K562 (cell line): ENCODE results near the gene BMF. TPM values are rescaled to one million over a fixed set of nuclear protein-coding genes. Genes with fewer than 3 reads are reported as not detected.

Experiments used
- ATAC-seq: fragments of 200-7000 bp; cut with Tn5 transposase; 3 replicates; pipeline ENCODE4 v1.9.1; 2020; ENCODE audit warnings: moderate library complexity
- BruUV-seq: library from RNA; stranded (reverse); fragments of 400-500 nt; replicated peaks from 2 replicates; lab custom pipeline; 2021; lab: Mats Ljungman, UMichigan
- CTCF ChIA-PET: fragments of 300-600 bp; formaldehyde crosslinking; extraction: SDS; loops from one replicate; lab custom pipeline; 2021; ENCODE audit warnings: low intra/inter-chr PET ratio; lab: Yijun Ruan, JAX
- POLR2A ChIA-PET: fragments of 300-600, 350-650 bp; sonication (Branson Sonifier 250); formaldehyde crosslinking; extraction: SDS; loops from one replicate; lab custom pipeline; 2021; ENCODE audit warnings: antibody characterized with exemption, inconsistent platforms; lab: Yijun Ruan, JAX
- DNase-seq, 4 experiments: peaks; one replicate each; pipeline versions ENCODE4 v3.0.0 to v3.0.0-alpha.2; 2011 to 2018; ENCODE audit warnings: low spot score in 3 of 4, mixed read lengths in 3 of 4; ENCODE audit errors: extremely low read depth in 1 of 4
- FAIRE-seq: peaks from 2 replicates; lab custom pipeline; 2011; peaks lifted over from hg19 to GRCh38; lab: Jason Lieb, UNC
- H2AFZ ChIP-seq: 2 replicates; pipeline ENCODE4 v1.6.0; 2011; ENCODE audit warnings: low read depth, low read length, control low read depth, inconsistent platforms
- H3K27ac ChIP-seq: fragments of 200-600 bp; 3 replicates; pipeline ENCODE4 v1.8.0; 2011; ENCODE audit warnings: low read depth, mild to moderate bottlenecking, control low read depth, inconsistent platforms, low read length, moderate library complexity, mixed read lengths; ENCODE audit errors: extremely low read depth
- H3K27me3 ChIP-seq, 2 experiments: fragments of 300-600 bp in 1 of 2; 2 replicates in 1 of 2; 3 replicates in 1 of 2; pipeline versions ENCODE4 v1.6.0 to v1.8.0; 2011; ENCODE audit warnings: inconsistent platforms in 2 of 2, low read length in 2 of 2, mild to moderate bottlenecking in 1 of 2, mixed read lengths in 1 of 2, moderate library complexity in 1 of 2; ENCODE audit not compliant: control insufficient read depth in 2 of 2, insufficient read depth in 2 of 2
- H3K36me3 ChIP-seq: fragments of 300-600 bp; 3 replicates; pipeline ENCODE4 v1.8.0; 2011; ENCODE audit warnings: mild to moderate bottlenecking, low read length, inconsistent platforms; ENCODE audit not compliant: control insufficient read depth, insufficient read depth
- H3K4me1 ChIP-seq, 2 experiments: fragments of 200-600 bp in 1 of 2; replicated peaks in 1 of 2; 2 replicates in 1 of 2; 3 replicates in 1 of 2; pipeline versions ENCODE4 v1.5.1 to v1.8.0; 2011; ENCODE audit warnings: inconsistent platforms in 2 of 2, low read length in 2 of 2, mild to moderate bottlenecking in 1 of 2, mixed read lengths in 1 of 2, moderate library complexity in 1 of 2; ENCODE audit not compliant: control insufficient read depth in 2 of 2, insufficient read depth in 2 of 2
- H3K4me2 ChIP-seq: 2 replicates; pipeline ENCODE4 v1.6.1; 2011; ENCODE audit warnings: low read length, control low read depth, inconsistent platforms, mixed read lengths; ENCODE audit not compliant: insufficient read depth
- H3K4me3 ChIP-seq: fragments of 200-600 bp; sonication (generic), shearing (Covaris generic); 2 replicates; pipeline ENCODE4 v1.5.1; 2016; ENCODE audit warnings: control low read depth, inconsistent platforms
- H3K79me2 ChIP-seq: fragments of 200-600 bp; 3 replicates; pipeline ENCODE4 v1.8.0; 2011; ENCODE audit warnings: low read length, inconsistent platforms; ENCODE audit not compliant: control insufficient read depth, insufficient read depth
- H3K9ac ChIP-seq, 2 experiments: 2 replicates each; pipeline versions ENCODE4 v1.6.0 to v1.6.1; 2011; ENCODE audit warnings: low read depth in 2 of 2, low read length in 2 of 2, control low read depth in 1 of 2, inconsistent platforms in 1 of 2, mild to moderate bottlenecking in 1 of 2, mixed read lengths in 1 of 2; ENCODE audit not compliant: insufficient read depth in 1 of 2
- H3K9me1 ChIP-seq: one replicate; pipeline ENCODE4 v1.6.0; 2011; ENCODE audit warnings: inconsistent platforms, mild to moderate bottlenecking, low read length, moderate library complexity; ENCODE audit not compliant: control insufficient read depth, insufficient read depth
- H3K9me3 ChIP-seq: replicated peaks from 2 replicates; pipeline ENCODE4 v1.5.1; 2011; ENCODE audit warnings: low read depth, low read length, inconsistent platforms; ENCODE audit not compliant: control insufficient read depth, insufficient read depth
- H4K20me1 ChIP-seq: replicated peaks from 2 replicates; pipeline ENCODE4 v1.6.1; 2011; ENCODE audit warnings: low read length, inconsistent platforms, mixed read lengths; ENCODE audit not compliant: control insufficient read depth, insufficient read depth
- C11orf30 ChIP-seq: fragments of 450-650 bp; IDR thresholded peaks from 2 replicates; pipeline ENCODE4 v1.6.1; 2016; ENCODE audit warnings: low read depth, mild to moderate bottlenecking
- CBFB ChIP-seq: sonication (generic); formaldehyde crosslinking; IDR thresholded peaks from 2 replicates; pipeline ENCODE4 v1.4.0; 2020; ENCODE audit warnings: mild to moderate bottlenecking, missing genetic modification reagents
- DEAF1 ChIP-seq: fragments of 450-650 bp; formaldehyde crosslinking; IDR thresholded peaks from 2 replicates; pipeline ENCODE4 v1.4.0; 2020; ENCODE audit warnings: mild to moderate bottlenecking, moderate library complexity
- HDAC3 ChIP-seq: fragments of 450-650 bp; IDR thresholded peaks from 2 replicates; pipeline ENCODE4 v1.6.1; 2018; ENCODE audit warnings: borderline replicate concordance, mild to moderate bottlenecking, moderate library complexity; ENCODE audit not compliant: partially characterized antibody
- MCM5 ChIP-seq: fragments of 450-650 bp; IDR thresholded peaks from 2 replicates; pipeline ENCODE4 v1.6.1; 2016; ENCODE audit warnings: low read depth
- NCOA4 ChIP-seq: fragments of 450-650 bp; IDR thresholded peaks from 2 replicates; pipeline ENCODE4 v1.6.1; 2018; ENCODE audit warnings: mild to moderate bottlenecking; ENCODE audit not compliant: partially characterized antibody
- POLR3A ChIP-seq: IDR thresholded peaks from 2 replicates; pipeline ENCODE4 v1.6.1; 2011; ENCODE audit warnings: borderline replicate concordance, mild to moderate bottlenecking, moderate library complexity; ENCODE audit not compliant: insufficient read length, insufficient read depth; ENCODE audit errors: extremely low read depth
- PYGO2 ChIP-seq: fragments of 450-650 bp; IDR thresholded peaks from 2 replicates; pipeline ENCODE4 v1.6.1; 2016; ENCODE audit warnings: mild to moderate bottlenecking, missing genetic modification characterization, moderate library complexity, missing compliant biosample characterization
- SMAD2 ChIP-seq: fragments of 150-350 bp; IDR thresholded peaks from 2 replicates; pipeline ENCODE4 v1.6.1; 2014; ENCODE audit warnings: low read depth, mild to moderate bottlenecking, low read length
- SMARCB1 ChIP-seq: IDR thresholded peaks from 2 replicates; pipeline ENCODE4 v1.6.1; 2011; ENCODE audit warnings: improper control_type of control experiment, low read depth; ENCODE audit not compliant: insufficient read length
- TAF7 ChIP-seq: fragments of 450-650 bp; IDR thresholded peaks from 2 replicates; pipeline ENCODE4 v1.6.1; 2016; ENCODE audit warnings: missing genetic modification characterization, missing compliant biosample characterization
- TSC22D4 ChIP-seq: fragments of 450-650 bp; IDR thresholded peaks from 2 replicates; pipeline ENCODE4 v1.6.1; 2016; ENCODE audit warnings: missing genetic modification characterization, missing biosample characterization, control low read depth
- ZBTB2 ChIP-seq: fragments of 450-650 bp; IDR thresholded peaks from 2 replicates; pipeline ENCODE4 v1.6.1; 2016; ENCODE audit warnings: antibody characterized with exemption
- ZNF140 ChIP-seq: fragments of 250-450 bp; sonication (Bioruptor Pico); IDR thresholded peaks from 2 replicates; pipeline ENCODE4 v1.8.0; 2021; ENCODE audit warnings: moderate library complexity, mild to moderate bottlenecking, inconsistent platforms
- ZNF282 ChIP-seq: sonication (generic); formaldehyde crosslinking; IDR thresholded peaks from 2 replicates; pipeline ENCODE4 v1.8.1; 2023; ENCODE audit warnings: missing genetic modification reagents
- ZNF551 ChIP-seq: fragments of 250-450 bp; sonication (Bioruptor Pico); IDR thresholded peaks from 2 replicates; pipeline ENCODE4 v1.5.0; 2021; ENCODE audit warnings: mild to moderate bottlenecking, moderate library complexity
- ZNF696 ChIP-seq: fragments of 250-450 bp; sonication (Bioruptor Pico); conservative IDR thresholded peaks from 2 replicates; pipeline ENCODE4 v1.4.0; 2020; ENCODE audit warnings: mild to moderate bottlenecking, moderate library complexity
- WGBS: fragments of 100-300 bp; shearing (Covaris generic); methylation state at CpG from one replicate; pipeline ENCODE4 v1.1.6; 2016; ENCODE audit warnings: low coverage, mixed read lengths; ENCODE audit not compliant: insufficient coverage; ENCODE audit errors: missing lambda C conversion rate; 5-methylcytosine and 5-hydroxymethylcytosine counted together
- in situ Hi-C: fragments of 300-500 bp; cut with MboI; formaldehyde crosslinking; loops from 4 replicates; pipeline ENCODE4 v1.15.0; 2018; ENCODE audit warnings: inconsistent platforms, mixed read lengths
- intact Hi-C: fragments of 100-400 bp; cut with micrococcal nuclease; formaldehyde crosslinking; loops from 2 replicates; pipeline ENCODE4 v1.14.2; 2022
- polyA plus RNA-seq, 8 experiments: library from polyadenylated mRNA; depleted of rRNA in 4 of 8; stranded (reverse) in 5 of 8; unstranded in 3 of 8; fragments of >200 nt; fragmentation: Nextera tagmentation in 2 of 8; fragmentation: Illumina TruSeq in 1 of 8; extraction: Ambion mirVana in 2 of 8; extraction: Trizol in 1 of 8; gene quantifications; 2 replicates each; pipeline versions ENCODE4 v1.2.1 to v1.2.3, GENCODE V29; 2011 to 2014; ENCODE audit warnings: inconsistent platforms in 1 of 8, missing spikeins in 1 of 8
- total RNA-seq, 7 experiments: library from RNA; depleted of rRNA in 6 of 7; stranded (reverse); fragments of >200 nt in 6 of 7; fragmentation: Illumina TruSeq in 2 of 7; extraction: Trizol in 2 of 7; gene quantifications; 2 replicates each; pipeline versions ENCODE4 v1.2.1 to v1.2.3, GENCODE V29; 2011 to 2021; ENCODE audit warnings: low replicate concordance in 1 of 7
- TF ChIP-seq, protein P1 (sequence below): fragments of 450-650 bp; IDR thresholded peaks from 2 replicates; pipeline ENCODE4 v1.6.1; 2017; ENCODE audit warnings: mild to moderate bottlenecking, moderate library complexity

Gene BMF
- total and polyA plus RNA-seq, 9 of the 15 experiments (the other 6 are each of a cell fraction or from before 2014, with no cell fraction given), result 0.25 to 0.91 (median 0.59) TPM; not detected in 2

DNA sequence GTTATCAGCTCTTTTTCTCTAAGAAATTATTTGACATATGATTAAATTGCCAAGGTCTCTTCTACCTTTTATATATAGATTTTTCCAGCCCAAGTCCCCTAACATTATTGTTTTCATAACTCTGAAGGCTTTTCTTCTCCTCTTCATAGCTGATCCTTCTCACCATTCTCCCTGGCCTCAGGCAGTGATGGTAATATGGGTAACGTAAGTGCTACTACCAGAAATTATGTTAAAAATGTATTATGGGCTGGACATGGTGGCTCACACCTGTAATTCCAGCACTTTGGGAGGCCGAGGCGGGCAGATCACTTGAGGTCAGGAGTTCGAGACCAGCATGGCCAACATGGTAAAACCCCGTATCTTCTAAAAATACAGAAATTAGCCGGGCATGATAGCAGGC, 29.2 kb downstream of the BMF start:
- FAIRE-seq (no peak), ATAC-seq (no peak), DNase-seq (no peak)
- POLR2A ChIA-PET, result no interaction called here
- H3K4me3 ChIP-seq, result no peak overlapping the region
- 94% methylated on average over 4 of the region's 6 CpGs for WGBS
- no peaks in the 10 kb centered on the region for H4K20me1 ChIP-seq
- no peak overlapping the region for H3K9ac ChIP-seq
- CTCF ChIA-PET, result no interaction called here
- no peak overlapping the region for H2AFZ ChIP-seq
- H3K9me1 ChIP-seq, result no peaks in the 10 kb centered on the region
- H3K4me1 ChIP-seq, result peaks cover 28 to 34% of the 10 kb centered on the region in 2 experiments
- H3K36me3 ChIP-seq, result no peaks in the 10 kb centered on the region
- H3K79me2 ChIP-seq, result no peaks in the 10 kb centered on the region
- no peak overlapping the region for H3K4me2 ChIP-seq
- no peaks in the 10 kb centered on the region for H3K27me3 ChIP-seq
- TF ChIP-seq SMAD2 (no peak), SMARCB1 (no peak), CBFB (no peak), MCM5 (no peak), ZNF140 (CRISPR knock-in tag) (no peak), ZNF696 (CRISPR knock-in tag) (no peak), ZBTB2 (no peak), ZNF551 (CRISPR knock-in tag) (no peak), POLR3A (no peak), C11orf30 (no peak), TAF7 (tag) (no peak), DEAF1 (CRISPR knock-in tag) (no peak), PYGO2 (tag) (no peak), TSC22D4 (tag) (no peak), ZNF282 (no peak), NCOA4 (no peak), HDAC3 (no peak)
- TF ChIP-seq, protein P1, sequence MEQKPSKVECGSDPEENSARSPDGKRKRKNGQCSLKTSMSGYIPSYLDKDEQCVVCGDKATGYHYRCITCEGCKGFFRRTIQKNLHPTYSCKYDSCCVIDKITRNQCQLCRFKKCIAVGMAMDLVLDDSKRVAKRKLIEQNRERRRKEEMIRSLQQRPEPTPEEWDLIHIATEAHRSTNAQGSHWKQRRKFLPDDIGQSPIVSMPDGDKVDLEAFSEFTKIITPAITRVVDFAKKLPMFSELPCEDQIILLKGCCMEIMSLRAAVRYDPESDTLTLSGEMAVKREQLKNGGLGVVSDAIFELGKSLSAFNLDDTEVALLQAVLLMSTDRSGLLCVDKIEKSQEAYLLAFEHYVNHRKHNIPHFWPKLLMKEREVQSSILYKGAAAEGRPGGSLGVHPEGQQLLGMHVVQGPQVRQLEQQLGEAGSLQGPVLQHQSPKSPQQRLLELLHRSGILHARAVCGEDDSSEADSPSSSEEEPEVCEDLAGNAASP, result no peak
- H3K27ac ChIP-seq, result no peak overlapping the region
- in situ Hi-C loops, result no loop called here
- no peaks in the 10 kb centered on the region for H3K9me3 ChIP-seq
- BruUV-seq, result no TSS peak
- intact Hi-C loops, result no loop called here
